Endothelial cell of umbilical vein (primary cell): ENCODE results near the gene RDH13. TPM values are rescaled to one million over a fixed set of nuclear protein-coding genes. Genes with fewer than 3 reads are reported as not detected.

ENCODE experiments used
- BruUV-seq: library from RNA; stranded (reverse); fragments of 400-500 nt; replicated peaks from 2 replicates; lab custom pipeline; 2021; lab: Mats Ljungman, UMichigan
- CTCF ChIA-PET: fragments of 300-600, 350-600 bp; sonication (Branson Sonifier 250); formaldehyde crosslinking; loops from one replicate; lab custom pipeline; 2021; ENCODE audit warnings: antibody characterized with exemption, inconsistent platforms; lab: Charles Lee
- POLR2A ChIA-PET: fragments of 300-600, 350-600 bp; sonication (Branson Sonifier 250); formaldehyde crosslinking; loops from one replicate; lab custom pipeline; 2021; ENCODE audit warnings: antibody characterized with exemption, inconsistent platforms; lab: Charles Lee
- DNase-seq: peaks from one replicate; pipeline ENCODE4 v3.0.0-alpha.2; 2011; ENCODE audit warnings: low read depth, low spot score
- FAIRE-seq: peaks from 2 replicates; lab custom pipeline; 2011; peaks lifted over from hg19 to GRCh38; lab: Jason Lieb, UNC
- H2AFZ ChIP-seq: 2 replicates; pipeline ENCODE4 v1.6.0; 2012; ENCODE audit warnings: low read depth, low read length, control low read depth, inconsistent platforms
- H3K27ac ChIP-seq: 2 replicates; pipeline ENCODE4 v1.5.1; 2011; ENCODE audit warnings: low read depth, mild to moderate bottlenecking, control low read depth, low read length, moderate library complexity; ENCODE audit not compliant: insufficient read depth
- H3K27me3 ChIP-seq, 2 experiments: 2 replicates each; pipeline versions ENCODE4 v1.6.0 to v1.6.1; 2011; ENCODE audit warnings: low read length in 2 of 2, mixed read lengths in 1 of 2; ENCODE audit not compliant: control insufficient read depth in 2 of 2, insufficient read depth in 2 of 2
- H3K36me3 ChIP-seq, 2 experiments: 2 replicates in 1 of 2; 3 replicates in 1 of 2; pipeline ENCODE4 v1.5.1; 2011; ENCODE audit warnings: low read length in 2 of 2, mild to moderate bottlenecking in 1 of 2, moderate library complexity in 1 of 2; ENCODE audit not compliant: control insufficient read depth in 2 of 2, insufficient read depth in 2 of 2; ENCODE audit errors: extremely low read depth in 1 of 2
- H3K4me1 ChIP-seq: 3 replicates; pipeline ENCODE4 v1.5.1; 2011; ENCODE audit warnings: mild to moderate bottlenecking, low read length; ENCODE audit not compliant: control insufficient read depth, insufficient read depth; ENCODE audit errors: extremely low read depth
- H3K4me2 ChIP-seq: 2 replicates; pipeline ENCODE4 v1.6.1; 2011; ENCODE audit warnings: low read length, control low read depth, mixed read lengths; ENCODE audit not compliant: insufficient read depth
- H3K4me3 ChIP-seq, 3 experiments: fragments of 200-600 bp in 1 of 3; sonication (generic), shearing (Covaris generic) in 1 of 3; replicated peaks in 1 of 3; 2 replicates each; pipeline ENCODE4 v1.5.1; 2011 to 2016; ENCODE audit warnings: control low read depth in 3 of 3, low read length in 3 of 3, mild to moderate bottlenecking in 2 of 3, inconsistent platforms in 1 of 3, low read depth in 1 of 3, moderate library complexity in 1 of 3; ENCODE audit not compliant: insufficient read depth in 1 of 3
- H3K79me2 ChIP-seq: 2 replicates; pipeline ENCODE4 v1.6.0; 2012; ENCODE audit warnings: low read length, inconsistent platforms; ENCODE audit not compliant: control insufficient read depth, insufficient read depth
- H3K9ac ChIP-seq: replicated peaks from 2 replicates; pipeline ENCODE3; 2011; ENCODE audit warnings: low read length, control low read depth; ENCODE audit not compliant: insufficient read depth; ENCODE audit errors: extremely low read depth
- H3K9me1 ChIP-seq: replicated peaks from 3 replicates; pipeline ENCODE4 v1.6.0; 2011; ENCODE audit warnings: mild to moderate bottlenecking, low read length; ENCODE audit not compliant: control insufficient read depth, insufficient read depth; ENCODE audit errors: extremely low read depth
- H3K9me3 ChIP-seq: replicated peaks from 2 replicates; pipeline ENCODE4 v1.5.1; 2012; ENCODE audit warnings: low read length, inconsistent platforms; ENCODE audit not compliant: control insufficient read depth, insufficient read depth
- H4K20me1 ChIP-seq: replicated peaks from 2 replicates; pipeline ENCODE3; 2011; ENCODE audit warnings: mild to moderate bottlenecking, low read length; ENCODE audit not compliant: control insufficient read depth, insufficient read depth; ENCODE audit errors: extremely low read depth
- EZH2 ChIP-seq: IDR thresholded peaks from 2 replicates; pipeline ENCODE4 v1.6.1; 2012; ENCODE audit warnings: borderline replicate concordance, low read depth, mild to moderate bottlenecking, moderate library complexity, low read length, inconsistent platforms; ENCODE audit not compliant: severe bottlenecking
- FOS ChIP-seq: IDR thresholded peaks from 2 replicates; pipeline ENCODE4 v1.6.1; 2011; ENCODE audit warnings: mild to moderate bottlenecking, low read length, moderate library complexity, borderline replicate concordance; ENCODE audit not compliant: insufficient read depth
- GATA2 ChIP-seq: IDR thresholded peaks from 2 replicates; pipeline ENCODE4 v1.7.0; 2011; ENCODE audit warnings: low read depth, mild to moderate bottlenecking, moderate library complexity, mixed read lengths, low read length; ENCODE audit not compliant: insufficient read length, insufficient read depth
- JUN ChIP-seq: IDR thresholded peaks from 2 replicates; pipeline ENCODE4 v1.6.1; 2011; ENCODE audit warnings: borderline replicate concordance, low read depth; ENCODE audit not compliant: insufficient read length, insufficient read depth
- MYC ChIP-seq: IDR thresholded peaks from one replicate; pipeline ENCODE4 v1.6.1; 2011; ENCODE audit warnings: mild to moderate bottlenecking, low read depth, low read length
- POLR2A ChIP-seq: IDR thresholded peaks from 2 replicates; pipeline ENCODE4 v1.6.1; 2012; ENCODE audit warnings: low read depth, mild to moderate bottlenecking, control low read depth, low read length
- POLR2AphosphoS5 ChIP-seq: IDR thresholded peaks from 2 replicates; pipeline ENCODE4 v1.6.1; 2012; ENCODE audit warnings: low read depth, mild to moderate bottlenecking, control low read depth, low read length, moderate library complexity; ENCODE audit not compliant: insufficient read depth
- dilution Hi-C: fragments of 300-500 bp; cut with MboI; formaldehyde crosslinking; loops from one replicate; pipeline ENCODE4 v1.15.0; 2019; ENCODE audit warnings: low sequenced_read_pairs; ENCODE audit not compliant: extremely low pct_ligation_motif_present
- intact Hi-C: fragments of 100-400 bp; cut with micrococcal nuclease; formaldehyde crosslinking; loops from one replicate; pipeline ENCODE4 v1.10.0; 2022
- polyA plus RNA-seq, 4 experiments: library from polyadenylated mRNA; depleted of rRNA in 3 of 4; stranded (reverse) in 3 of 4; unstranded in 1 of 4; fragments of >200 nt; gene quantifications; 2 replicates each; pipeline versions ENCODE4 v1.2.1 to v1.2.3, GENCODE V29; 2011 to 2012; ENCODE audit warnings: missing spikeins in 1 of 4
- total RNA-seq: library from RNA; stranded (reverse); gene quantifications from 2 replicates; pipeline ENCODE4 v1.2.3, GENCODE V29; 2021
- TF ChIP-seq, protein P1 (sequence below), 2 donors: IDR thresholded peaks; 1 replicate in 1 of 2; 2 replicates in 1 of 2; pipeline ENCODE4 v1.5.1; 2011; ENCODE audit warnings: low read length in 2 of 2, mild to moderate bottlenecking in 2 of 2, moderate library complexity in 2 of 2, control low read depth in 1 of 2, inconsistent platforms in 1 of 2, low read depth in 1 of 2; ENCODE audit not compliant: insufficient read depth in 1 of 2; ENCODE audit errors: extremely low read depth in 1 of 2
- TF ChIP-seq, protein P2 (sequence below): IDR thresholded peaks from 2 replicates; pipeline ENCODE4 v1.6.1; 2011; ENCODE audit not compliant: insufficient read depth, insufficient read length

RDH13 gene
- total and polyA plus RNA-seq, 2 donors (not counting 3 experiments of a cell fraction or from before 2014, with no cell fraction given) = 8.7 to 19.6 TPM

DNA sequence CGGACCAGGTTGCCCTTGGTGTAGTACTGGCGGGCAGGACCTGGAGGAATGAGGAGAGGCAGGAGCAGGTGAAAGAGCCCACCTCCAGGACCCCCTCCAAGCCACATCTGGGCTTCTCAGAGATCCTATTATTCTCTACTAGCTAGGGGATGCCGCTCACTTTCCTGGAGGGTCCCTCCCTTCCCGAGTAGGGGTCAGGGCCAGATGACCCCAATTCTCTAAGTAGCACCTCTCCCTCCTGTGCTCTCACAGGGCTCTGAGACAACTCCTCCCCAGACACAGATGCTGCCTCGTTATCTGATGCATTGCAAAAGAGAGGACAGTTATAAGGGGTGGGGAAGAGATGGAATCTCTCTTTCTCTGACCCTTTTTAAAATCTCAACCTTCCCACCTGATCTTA is 47.8 kb downstream of the RDH13 start:
- intact Hi-C loops (loop anchor here (2.0 kb wide), 1 partner anchor 66 kb away; no protein-coding TSS in a partner anchor), dilution Hi-C loops (no loop called here)
- Histone ChIP-seq H3K79me2 (no peaks in the 10 kb centered on the region), H3K9me1 (no peaks in the 10 kb centered on the region), H4K20me1 (no peaks in the 10 kb centered on the region), H3K27ac (no peak overlapping the region), H3K4me2 (peak overlapping the region; percentile 33), H3K36me3 (no peaks in the 10 kb centered on the region), H3K4me1 (peaks cover 10% of the 10 kb centered on the region), H3K4me3 (no peak overlapping the region), H2AFZ (peak overlapping the region; percentile 81), H3K9me3 (no peaks in the 10 kb centered on the region), H3K27me3 (no peaks in the 10 kb centered on the region), H3K9ac (no peak overlapping the region)
- POLR2A ChIA-PET = no interaction called here
- CTCF ChIA-PET = interaction anchor here (1.0 kb wide), 1 partner anchor 73 kb away, joined by 3 read pairs; no protein-coding TSS in a partner anchor
- BruUV-seq = no TSS peak
- no peak for DNase-seq
- FAIRE-seq = no peak
- TF ChIP-seq POLR2AphosphoS5 = no peak
- no peak for TF ChIP-seq FOS
- no peak for TF ChIP-seq GATA2
- no peak for TF ChIP-seq JUN
- TF ChIP-seq POLR2A = no peak
- no peak for TF ChIP-seq EZH2
- TF ChIP-seq MYC = no peak
- TF ChIP-seq, protein P1, sequence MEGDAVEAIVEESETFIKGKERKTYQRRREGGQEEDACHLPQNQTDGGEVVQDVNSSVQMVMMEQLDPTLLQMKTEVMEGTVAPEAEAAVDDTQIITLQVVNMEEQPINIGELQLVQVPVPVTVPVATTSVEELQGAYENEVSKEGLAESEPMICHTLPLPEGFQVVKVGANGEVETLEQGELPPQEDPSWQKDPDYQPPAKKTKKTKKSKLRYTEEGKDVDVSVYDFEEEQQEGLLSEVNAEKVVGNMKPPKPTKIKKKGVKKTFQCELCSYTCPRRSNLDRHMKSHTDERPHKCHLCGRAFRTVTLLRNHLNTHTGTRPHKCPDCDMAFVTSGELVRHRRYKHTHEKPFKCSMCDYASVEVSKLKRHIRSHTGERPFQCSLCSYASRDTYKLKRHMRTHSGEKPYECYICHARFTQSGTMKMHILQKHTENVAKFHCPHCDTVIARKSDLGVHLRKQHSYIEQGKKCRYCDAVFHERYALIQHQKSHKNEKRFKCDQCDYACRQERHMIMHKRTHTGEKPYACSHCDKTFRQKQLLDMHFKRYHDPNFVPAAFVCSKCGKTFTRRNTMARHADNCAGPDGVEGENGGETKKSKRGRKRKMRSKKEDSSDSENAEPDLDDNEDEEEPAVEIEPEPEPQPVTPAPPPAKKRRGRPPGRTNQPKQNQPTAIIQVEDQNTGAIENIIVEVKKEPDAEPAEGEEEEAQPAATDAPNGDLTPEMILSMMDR (IDR thresholded peaks at IDR 0.05; ENCODE audit: extremely low read depth in 1 of 2, insufficient read depth in 1 of 2, low read depth in 1 of 2, low read length in 2 of 2) = no peak
- TF ChIP-seq, protein P2, sequence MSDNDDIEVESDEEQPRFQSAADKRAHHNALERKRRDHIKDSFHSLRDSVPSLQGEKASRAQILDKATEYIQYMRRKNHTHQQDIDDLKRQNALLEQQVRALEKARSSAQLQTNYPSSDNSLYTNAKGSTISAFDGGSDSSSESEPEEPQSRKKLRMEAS = no peak
